T1000 (cell line): Measurements from ENCODE around the gene TCERG1L.
"Not testable (repeated sequence)": the region's sequence is repeated elsewhere in the genome, so short reads cannot be mapped to it uniquely, and the experiment has no call there.

Experiments used
- DNase-seq: peaks from one replicate; lab custom pipeline; 2025; ENCODE audit warnings: mixed read lengths; lab: John Stamatoyannopoulos, UW

The TCERG1L gene

GRCh38 chr10:131165092-131165491 is 146.4 kb downstream of the TCERG1L start:
- DNase-seq = no peak

DNA sequence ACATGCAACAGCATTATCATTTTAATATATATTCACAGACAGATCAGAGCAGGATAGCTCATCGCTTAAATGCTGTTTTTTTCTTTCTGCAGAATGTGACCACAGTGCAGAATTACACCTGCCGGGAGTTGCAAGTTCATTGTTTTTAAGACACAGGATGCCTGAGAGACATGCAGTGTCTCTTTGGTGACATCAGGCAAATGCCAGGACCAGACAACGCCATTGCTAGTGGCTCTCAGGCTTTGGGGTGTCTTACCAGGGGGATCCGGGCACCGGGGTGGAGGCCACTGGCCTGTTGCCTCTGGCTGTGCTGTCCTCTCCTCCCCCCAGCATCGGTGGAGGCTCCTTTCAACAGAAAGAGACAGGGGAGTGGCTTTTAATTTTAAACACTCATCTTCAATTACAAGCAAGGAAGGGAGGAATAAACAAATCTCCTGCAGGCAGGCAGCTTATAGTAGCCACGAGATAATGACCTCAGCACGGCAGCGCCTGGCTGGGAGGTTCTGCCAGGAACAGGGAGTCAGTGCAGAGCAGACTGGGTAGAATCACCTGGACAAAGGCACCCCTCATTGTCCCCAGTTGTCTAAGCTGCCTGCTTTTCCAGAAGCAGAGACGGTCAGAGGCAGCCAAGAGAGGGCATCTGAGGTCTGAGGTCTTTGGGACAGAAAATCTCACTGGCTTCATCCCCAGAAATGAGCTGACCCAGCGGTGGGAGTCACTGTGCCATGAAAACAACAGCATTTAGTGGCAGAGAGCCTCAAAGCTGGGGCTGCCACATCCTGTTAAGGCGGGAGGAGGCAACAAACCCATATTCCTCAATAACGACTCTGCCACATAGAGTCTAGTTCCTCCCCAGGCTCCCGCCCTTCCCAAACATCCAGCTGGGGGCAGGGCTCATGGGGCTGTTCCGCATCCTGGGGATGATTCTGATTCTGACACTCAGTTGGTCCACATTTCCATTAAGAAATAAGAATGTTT is 148.4 kb downstream of the TCERG1L start:
- no peak for DNase-seq

GRCh38 chr10:131162211-131162610 is 149.3 kb downstream of the TCERG1L start:
- no peak for DNase-seq

- no peak for DNase-seq
These were observed 150.4 kb downstream of the TCERG1L start for GRCh38 chr10:131161087-131161486.

DNA sequence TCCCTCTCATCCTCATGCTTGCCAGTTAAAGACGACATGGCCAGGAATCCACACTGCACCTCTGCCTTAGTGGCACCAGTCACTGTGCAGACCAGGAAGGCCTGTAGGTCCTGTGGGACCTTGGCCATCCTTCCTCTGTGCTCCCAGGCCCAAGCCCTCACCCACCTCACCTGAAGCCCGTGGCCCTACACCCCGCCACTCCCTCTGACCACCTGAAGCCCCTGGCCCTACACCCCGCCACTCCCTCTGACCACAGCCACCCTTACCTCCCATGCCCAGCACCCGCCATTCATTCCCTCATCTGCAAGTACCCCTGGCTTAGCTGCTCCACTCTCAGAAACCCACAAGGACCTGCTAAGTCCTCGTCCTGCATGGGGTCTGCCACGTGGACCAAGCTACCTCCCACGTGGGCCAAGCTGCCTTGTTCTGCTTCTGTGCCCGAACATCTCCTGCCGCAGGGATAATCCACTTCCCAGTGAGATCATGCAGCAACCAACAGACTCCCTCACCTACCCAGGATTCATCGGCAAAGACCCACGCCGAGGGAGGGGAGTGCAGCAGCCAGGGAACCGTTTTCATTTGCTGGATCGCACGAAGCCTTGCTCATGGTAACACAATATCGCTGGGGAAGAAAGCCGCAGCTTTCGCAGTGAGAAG is 151.2 kb downstream of the TCERG1L start:
- DNase-seq = no peak

- no peak for DNase-seq
These were observed 151.8 kb downstream of the TCERG1L start for GRCh38 chr10:131159771-131160170.

- no peak for DNase-seq
These were observed 152.8 kb downstream of the TCERG1L start for GRCh38 chr10:131158695-131159094.

DNA sequence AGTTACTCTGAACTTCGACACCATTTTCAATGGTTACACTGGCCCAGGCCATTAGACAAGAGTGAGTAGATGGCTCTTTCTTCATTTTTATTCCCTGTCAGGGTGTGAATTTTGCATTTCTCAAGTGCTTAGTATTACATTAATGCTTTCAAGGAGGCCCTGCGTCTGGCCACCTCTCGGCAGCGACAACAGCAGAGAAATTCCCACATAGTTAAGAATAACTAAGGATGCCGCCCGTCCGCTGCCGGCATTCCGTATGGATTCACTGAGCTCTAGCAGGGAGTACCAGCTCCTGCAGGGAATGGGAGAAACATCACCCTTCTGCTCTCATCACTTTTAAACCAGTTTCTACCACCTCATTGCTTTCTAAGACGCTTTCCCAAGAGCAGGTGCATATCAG is 153.6 kb downstream of the TCERG1L start:
- DNase-seq = no peak

DNA sequence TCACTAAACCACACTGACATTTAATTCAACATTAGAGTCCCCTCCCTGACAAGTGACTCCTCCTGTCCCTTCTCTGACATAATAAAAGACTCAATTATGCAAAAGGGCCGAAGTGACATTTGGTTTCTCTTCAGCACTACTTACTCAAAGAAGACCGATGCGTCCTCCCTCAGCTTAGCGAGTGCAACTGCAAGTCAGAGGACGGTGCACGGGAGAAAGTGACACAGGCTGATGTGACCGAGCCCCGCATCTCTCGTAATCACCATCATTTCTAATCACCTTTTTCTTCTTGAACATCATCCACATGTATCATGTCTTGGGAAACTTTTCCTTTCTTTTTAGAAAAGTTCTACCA is 155.7 kb downstream of the TCERG1L start:
- DNase-seq = no peak

DNA sequence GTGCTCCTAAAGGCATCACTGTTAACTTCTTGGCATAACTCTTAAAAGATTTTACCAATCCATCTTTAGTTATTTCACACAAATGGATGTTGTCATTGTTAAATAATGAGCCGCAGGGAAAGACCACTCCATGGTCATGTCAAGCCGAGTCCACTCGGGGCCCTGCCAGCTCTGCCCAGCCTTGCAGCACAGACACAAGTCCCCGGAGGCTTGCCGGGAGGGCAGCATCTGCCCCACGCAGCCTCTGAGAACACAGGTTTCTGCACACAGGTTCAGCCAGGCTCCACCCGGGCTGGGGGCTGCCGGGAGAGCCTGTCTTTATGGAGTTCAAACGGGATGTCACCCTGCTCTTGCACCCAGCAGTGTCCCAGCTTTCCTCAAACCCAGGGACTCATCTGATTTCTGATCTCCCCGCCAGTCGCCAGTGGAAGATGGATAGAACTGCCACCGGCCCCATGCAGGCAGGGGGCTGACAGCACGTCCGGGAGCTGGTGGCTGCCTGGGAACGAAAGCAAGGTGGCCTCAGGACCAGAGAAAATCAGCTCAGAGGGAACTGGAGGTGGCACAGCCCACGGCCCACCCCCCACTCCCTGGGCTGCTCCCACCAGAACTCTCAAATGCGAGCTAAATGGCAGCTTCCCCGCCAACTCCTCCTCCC is 156.2 kb downstream of the TCERG1L start:
- no peak for DNase-seq

- no peak for DNase-seq
These were observed 157.1 kb downstream of the TCERG1L start for GRCh38 chr10:131154306-131155025.

- not testable (repeated sequence) for DNase-seq
These were observed 159.1 kb downstream of the TCERG1L start for GRCh38 chr10:131152456-131152855.

GRCh38 chr10:131150126-131150525 is 161.4 kb downstream of the TCERG1L start:
- DNase-seq = no peak

GRCh38 chr10:131149586-131149985 is 161.9 kb downstream of the TCERG1L start:
- no peak for DNase-seq

GRCh38 chr10:131149111-131149510 is 162.4 kb downstream of the TCERG1L start:
- DNase-seq = no peak

GRCh38 chr10:131148270-131148669 is 163.3 kb downstream of the TCERG1L start:
- no peak for DNase-seq

DNA sequence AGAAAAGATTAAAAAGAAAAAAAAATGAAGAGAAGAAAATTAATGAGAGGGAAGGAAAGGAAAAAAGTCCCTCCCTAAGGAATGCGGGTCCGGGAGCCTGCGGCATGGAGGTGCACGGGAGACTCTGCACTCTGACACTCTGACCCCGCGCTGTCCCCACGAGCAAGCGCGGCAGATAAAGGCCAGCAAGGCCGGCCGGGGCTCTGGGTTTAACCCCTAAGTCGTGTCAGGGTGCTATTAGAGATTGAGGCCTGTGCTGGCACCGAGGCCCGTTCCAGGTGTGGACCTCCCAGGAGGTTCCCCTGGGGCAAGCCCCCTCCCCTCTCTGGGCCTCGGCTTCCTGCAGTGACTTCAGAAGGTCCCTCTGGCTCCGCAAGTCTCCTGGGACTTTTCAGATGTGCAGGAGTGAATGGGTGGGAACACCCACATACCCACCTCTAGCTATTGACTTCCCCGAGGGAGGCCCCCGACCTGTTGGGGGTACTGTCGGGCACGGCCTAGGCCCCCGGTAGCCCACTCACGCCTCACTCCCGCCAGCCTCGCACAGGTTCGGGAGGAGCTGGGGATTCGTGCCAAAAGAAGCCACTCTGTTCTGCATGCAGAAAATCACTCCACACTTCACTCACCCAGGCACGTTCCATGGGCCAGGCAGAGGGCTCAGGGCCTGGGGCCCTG is 164.1 kb downstream of the TCERG1L start:
- no peak for DNase-seq

DNA sequence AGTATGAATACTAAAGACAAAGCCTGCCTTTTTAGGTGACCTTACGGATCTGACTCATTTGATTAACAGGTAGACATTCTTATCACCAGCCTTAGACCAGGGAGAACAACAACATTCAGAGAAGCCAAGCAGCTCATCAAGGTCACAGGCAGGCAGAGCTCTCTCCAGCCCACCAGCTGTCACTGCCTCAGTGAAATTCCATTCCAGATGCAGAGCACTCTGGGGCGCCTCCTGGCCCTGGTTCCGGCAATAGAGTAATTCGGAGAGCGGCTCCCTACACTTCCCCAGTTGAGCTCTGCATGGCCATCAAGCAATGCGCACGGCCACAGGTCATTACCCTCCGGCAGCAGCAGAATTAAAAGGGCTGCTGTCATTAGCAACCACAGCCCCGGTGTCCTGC is 164.7 kb downstream of the TCERG1L start:
- no peak for DNase-seq

DNA sequence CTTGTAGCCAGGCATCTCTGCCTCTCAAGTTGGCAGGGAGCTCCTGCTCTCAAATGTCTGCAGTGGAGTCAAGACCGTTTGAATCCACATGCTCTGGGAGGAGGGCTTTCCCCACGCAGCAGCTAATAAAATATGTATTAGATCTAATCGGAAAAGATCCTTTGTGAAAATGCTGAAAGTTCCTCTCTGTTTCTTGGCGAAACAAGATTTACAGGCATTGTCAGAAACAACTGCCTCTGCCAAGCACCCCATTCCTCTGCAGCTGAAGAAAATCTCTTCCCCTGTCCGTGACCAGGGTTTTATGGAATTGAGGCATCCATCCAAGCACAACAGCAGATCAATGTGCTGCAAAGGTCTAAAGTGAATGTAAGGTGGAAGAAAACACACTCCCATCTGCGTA is 165.8 kb downstream of the TCERG1L start:
- DNase-seq = no peak

- DNase-seq = no peak
These were observed 166.7 kb downstream of the TCERG1L start for GRCh38 chr10:131144711-131145375.

GRCh38 chr10:131144196-131144595 is 167.3 kb downstream of the TCERG1L start:
- DNase-seq = no peak
